Fibroblast of pulmonary artery (primary cell): ENCODE results near the gene SLC26A4.
A peak's percentile ranks its signal among the peaks of the same experiment; 100 is the strongest.

ENCODE experiments used
- DNase-seq: peaks from one replicate; pipeline ENCODE4 v3.0.0-alpha.2; 2010; ENCODE audit warnings: low read depth
- H3K4me3 ChIP-seq: replicated peaks from 2 replicates; pipeline ENCODE4 v1.5.1; 2011; ENCODE audit warnings: low read depth, mild to moderate bottlenecking, control low read depth, low read length, moderate library complexity
- CTCF ChIP-seq: IDR thresholded peaks from 2 replicates; pipeline ENCODE4 v1.5.1; 2011; ENCODE audit warnings: mild to moderate bottlenecking, control low read depth, low read length, inconsistent platforms; ENCODE audit errors: missing control alignments

Gene SLC26A4

GRCh38 chr7:107715531-107715930 lies 54.9 kb downstream of the SLC26A4 start:
- TF ChIP-seq CTCF: no peak
- DNase-seq: no peak
- H3K4me3 ChIP-seq: no peak overlapping the region

- DNase-seq: no peak
- TF ChIP-seq CTCF: no peak
- no peak overlapping the region for H3K4me3 ChIP-seq
These were observed 58.0 kb downstream of the SLC26A4 start for GRCh38 chr7:107718456-107719193.

GRCh38 chr7:107721286-107721685 lies 60.7 kb downstream of the SLC26A4 start:
- no peak for TF ChIP-seq CTCF
- no peak overlapping the region for H3K4me3 ChIP-seq
- DNase-seq: no peak

GRCh38 chr7:107723255-107723654 lies 62.6 kb downstream of the SLC26A4 start:
- DNase-seq: no peak
- no peak overlapping the region for H3K4me3 ChIP-seq
- no peak for TF ChIP-seq CTCF

- TF ChIP-seq CTCF: peak; percentile 66
- no peak overlapping the region for H3K4me3 ChIP-seq
- peak; percentile 81 for DNase-seq
These were observed 64.6 kb downstream of the SLC26A4 start for GRCh38 chr7:107725138-107725740.

- no peak for TF ChIP-seq CTCF
- DNase-seq: no peak
- H3K4me3 ChIP-seq: no peak overlapping the region
These were observed 65.9 kb downstream of the SLC26A4 start for GRCh38 chr7:107726356-107727130.
